Parathyroid adenoma (tissue), 2 donors: ENCODE results near the gene KDM6B.

Experiments used
- H2AFZ ChIP-seq: fragments of 300-600 bp; sonication (generic); one replicate; pipeline ENCODE4 v1.7.0; 2017; ENCODE audit warnings: antibody characterized with exemption, mild to moderate bottlenecking
- H3K27ac ChIP-seq: fragments of 300-600 bp; sonication (generic); one replicate; pipeline ENCODE4 v1.7.0; 2017
- H3K27me3 ChIP-seq: fragments of 300-600 bp; sonication (generic); one replicate; pipeline ENCODE4 v1.7.0; 2017; ENCODE audit warnings: low read length; ENCODE audit not compliant: control insufficient read depth, insufficient read depth
- H3K36me3 ChIP-seq: fragments of 300-600 bp; sonication (generic); one replicate; pipeline ENCODE4 v1.7.0; 2017; ENCODE audit warnings: low read length; ENCODE audit not compliant: control insufficient read depth, insufficient read depth
- H3K4me1 ChIP-seq: fragments of 300-600 bp; sonication (generic); one replicate; pipeline ENCODE4 v1.7.0; 2017; ENCODE audit warnings: control low read depth
- H3K4me2 ChIP-seq: fragments of 300-600 bp; sonication (generic); one replicate; pipeline ENCODE4 v1.7.0; 2017; ENCODE audit warnings: low read length
- H3K4me3 ChIP-seq: fragments of 300-600 bp; sonication (generic); one replicate; pipeline ENCODE4 v1.7.0; 2017; ENCODE audit warnings: low read depth, low read length
- H3K79me2 ChIP-seq: fragments of 300-600 bp; sonication (generic); one replicate; pipeline ENCODE4 v1.7.0; 2017; ENCODE audit warnings: control low read depth
- H3K9ac ChIP-seq: fragments of 300-600 bp; sonication (generic); one replicate; pipeline ENCODE4 v1.7.0; 2017; ENCODE audit warnings: mild to moderate bottlenecking
- H3K9me3 ChIP-seq: fragments of 300-600 bp; sonication (generic); one replicate; pipeline ENCODE4 v1.7.0; 2017; ENCODE audit warnings: low read length; ENCODE audit not compliant: control insufficient read depth
- CTCF ChIP-seq: fragments of 300-600 bp; sonication (generic); IDR thresholded peaks from one replicate; pipeline ENCODE4 v1.7.0; 2017; ENCODE audit warnings: antibody characterized with exemption, mild to moderate bottlenecking
- donor health status: primary hyperparathyroidism.

Gene KDM6B

DNA sequence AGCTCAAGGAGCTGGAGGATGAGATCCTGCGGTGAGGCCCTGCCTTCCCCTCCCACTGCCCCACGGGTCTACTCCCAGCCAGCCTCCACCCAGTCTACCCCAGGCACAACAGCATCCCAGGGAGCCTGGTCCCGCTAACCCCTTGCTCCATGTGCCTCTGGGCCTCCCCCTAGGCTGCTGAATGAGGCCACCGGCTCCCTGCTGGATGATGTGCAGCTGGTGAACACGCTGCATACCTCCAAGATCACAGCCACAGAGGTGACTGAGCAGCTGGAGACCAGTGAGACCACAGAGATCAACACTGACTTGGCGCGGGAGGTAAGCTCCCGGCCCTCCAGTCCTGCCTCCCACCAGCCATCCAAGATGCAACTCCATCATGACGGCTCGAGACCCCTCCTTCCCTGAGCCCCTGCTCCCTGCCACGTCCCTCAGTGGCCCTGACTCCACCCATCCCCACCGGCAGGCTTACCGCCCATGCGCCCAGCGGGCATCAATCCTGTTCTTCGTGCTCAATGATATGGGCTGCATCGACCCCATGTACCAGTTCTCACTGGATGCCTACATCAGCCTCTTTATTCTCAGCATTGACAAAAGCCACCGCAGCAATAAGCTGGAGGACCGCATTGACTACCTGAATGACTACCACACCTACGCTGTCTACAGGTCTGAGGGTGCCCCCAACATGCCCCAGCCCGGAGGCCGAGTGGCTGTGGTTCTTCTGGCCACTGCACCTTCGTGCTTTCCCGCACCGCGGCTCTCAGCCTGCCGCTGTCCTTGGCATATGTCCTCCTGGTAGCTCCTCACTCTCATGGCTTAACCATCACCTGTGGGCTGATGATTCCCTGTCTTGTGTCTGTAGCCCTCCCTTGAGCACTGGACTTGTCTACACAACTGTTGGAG, 15.0 kb upstream of the KDM6B start:
- H2AFZ ChIP-seq = no peak overlapping the region
- H3K4me2 ChIP-seq = no peak overlapping the region
- H3K79me2 ChIP-seq = no peaks in the 10 kb centered on the region
- no peaks in the 10 kb centered on the region for H3K9me3 ChIP-seq
- H3K9ac ChIP-seq = no peak overlapping the region
- H3K4me3 ChIP-seq = no peak overlapping the region
- no peak overlapping the region for H3K27ac ChIP-seq
- H3K27me3 ChIP-seq = no peaks in the 10 kb centered on the region
- TF ChIP-seq CTCF = no peak
- H3K36me3 ChIP-seq = no peaks in the 10 kb centered on the region
- H3K4me1 ChIP-seq = peaks cover under 1% of the 10 kb centered on the region

DNA sequence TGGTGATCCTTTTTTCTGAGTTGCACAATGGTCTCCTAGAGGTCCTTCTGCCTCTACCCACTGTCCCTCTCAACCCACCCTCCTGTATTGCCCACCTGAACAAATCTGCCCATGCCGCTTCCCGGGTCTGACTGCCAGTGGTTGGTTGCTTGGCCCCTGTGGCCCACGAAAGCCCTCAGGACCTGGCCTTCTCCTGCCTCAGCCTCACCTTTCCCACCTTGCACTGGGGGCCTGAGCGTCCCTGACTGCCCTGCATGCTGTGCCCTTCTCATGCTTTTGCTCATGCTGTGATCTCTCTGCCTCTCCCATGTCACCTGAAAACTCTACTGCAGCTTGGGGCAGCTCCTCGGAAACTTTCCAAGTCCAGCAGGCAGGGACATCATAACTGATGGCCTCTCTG, 13.8 kb upstream of the KDM6B start:
- H2AFZ ChIP-seq = no peak overlapping the region
- no peak overlapping the region for H3K4me3 ChIP-seq
- H3K79me2 ChIP-seq = no peaks in the 10 kb centered on the region
- H3K4me2 ChIP-seq = no peak overlapping the region
- H3K27ac ChIP-seq = no peak overlapping the region
- H3K9ac ChIP-seq = no peak overlapping the region
- TF ChIP-seq CTCF = no peak
- no peaks in the 10 kb centered on the region for H3K9me3 ChIP-seq
- no peaks in the 10 kb centered on the region for H3K27me3 ChIP-seq
- H3K4me1 ChIP-seq = peaks cover 12% of the 10 kb centered on the region
- H3K36me3 ChIP-seq = no peaks in the 10 kb centered on the region

DNA sequence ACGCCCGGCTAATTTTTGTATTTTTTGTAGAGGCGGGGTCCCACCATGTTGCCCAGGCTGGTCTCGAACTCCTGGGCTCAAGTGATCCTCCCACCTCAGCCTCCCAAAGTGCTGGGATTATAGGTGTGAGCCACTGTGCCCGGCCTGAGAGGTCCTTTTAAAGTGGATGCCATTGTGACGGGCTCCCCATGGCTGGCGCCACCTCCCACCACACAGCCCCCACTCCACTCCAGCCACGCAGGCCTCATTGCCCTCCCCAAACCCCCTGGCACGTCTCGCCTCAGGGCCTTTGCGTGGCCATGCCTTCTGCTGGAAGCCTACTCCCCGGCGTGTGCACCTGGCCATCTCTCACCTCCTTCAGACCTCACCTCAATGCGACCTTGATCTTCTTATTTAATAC, 11.9 kb upstream of the KDM6B start:
- Histone ChIP-seq H3K4me1 (peaks cover 20% of the 10 kb centered on the region), H3K9me3 (no peaks in the 10 kb centered on the region), H3K4me2 (no peak overlapping the region), H3K27me3 (no peaks in the 10 kb centered on the region), H3K4me3 (no peak overlapping the region), H3K79me2 (no peaks in the 10 kb centered on the region), H3K36me3 (no peaks in the 10 kb centered on the region), H2AFZ (no peak overlapping the region), H3K27ac (no peak overlapping the region), H3K9ac (no peak overlapping the region)
- TF ChIP-seq CTCF = no peak

- no peaks in the 10 kb centered on the region for H3K27me3 ChIP-seq
- H3K9ac ChIP-seq = no peak overlapping the region
- no peak overlapping the region for H3K4me3 ChIP-seq
- H2AFZ ChIP-seq = no peak overlapping the region
- H3K9me3 ChIP-seq = no peaks in the 10 kb centered on the region
- H3K27ac ChIP-seq = no peak overlapping the region
- H3K4me1 ChIP-seq = peaks cover 20% of the 10 kb centered on the region
- H3K79me2 ChIP-seq = no peaks in the 10 kb centered on the region
- no peak overlapping the region for H3K4me2 ChIP-seq
- no peaks in the 10 kb centered on the region for H3K36me3 ChIP-seq
- TF ChIP-seq CTCF = no peak
These were observed 10.4 kb upstream of the KDM6B start for GRCh38 chr17:7823581-7824001.
